Liver (tissue), 3 donors: Measurements from ENCODE around the gene DESI1.

ENCODE experiments used
- ATF3 ChIP-seq: IDR thresholded peaks from 2 replicates; pipeline ENCODE4 v1.6.1; 2016; ENCODE audit warnings: antibody characterized with exemption
- CTCF ChIP-seq: fragments of 150-350 bp; IDR thresholded peaks from 2 replicates; pipeline ENCODE4 v1.5.1; 2017; ENCODE audit warnings: improper control_type of control experiment, low read depth, low read length; ENCODE audit not compliant: missing input control
- EGR1 ChIP-seq, 2 donors: IDR thresholded peaks; 2 replicates each; pipeline ENCODE4 v1.6.1; 2016 to 2018; ENCODE audit warnings: antibody characterized with exemption in 2 of 2, low read depth in 2 of 2
- FOXA1 ChIP-seq: IDR thresholded peaks from 2 replicates; pipeline ENCODE4 v1.6.1; 2016; ENCODE audit warnings: antibody characterized with exemption
- HNF4G ChIP-seq: IDR thresholded peaks from 2 replicates; pipeline ENCODE4 v1.6.1; 2016; ENCODE audit warnings: antibody characterized with exemption
- RAD21 ChIP-seq, 2 donors: IDR thresholded peaks; 2 replicates each; pipeline ENCODE4 v1.6.1; 2016; ENCODE audit warnings: antibody characterized with exemption in 2 of 2, mild to moderate bottlenecking in 2 of 2
- REST ChIP-seq: IDR thresholded peaks from 2 replicates; pipeline ENCODE4 v1.6.1; 2016; ENCODE audit warnings: antibody characterized with exemption, mild to moderate bottlenecking
- TAF1 ChIP-seq: conservative IDR thresholded peaks from 2 replicates; pipeline ENCODE4 v1.6.1; 2016; ENCODE audit warnings: antibody characterized with exemption, mild to moderate bottlenecking
- TF ChIP-seq, protein P1 (sequence below): IDR thresholded peaks from 2 replicates; pipeline ENCODE4 v1.6.1; 2016; ENCODE audit warnings: antibody characterized with exemption
- donor health status: healthy.
- donor health status: healthy.

GRCh38 chr22:41595703-41596102, 25.1 kb downstream of the DESI1 start:
- TF ChIP-seq, protein P1, sequence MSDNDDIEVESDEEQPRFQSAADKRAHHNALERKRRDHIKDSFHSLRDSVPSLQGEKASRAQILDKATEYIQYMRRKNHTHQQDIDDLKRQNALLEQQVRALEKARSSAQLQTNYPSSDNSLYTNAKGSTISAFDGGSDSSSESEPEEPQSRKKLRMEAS = no peak
- TF ChIP-seq CTCF (no peak), REST (no peak), ATF3 (no peak), RAD21 (IDR thresholded peaks at IDR 0.05) (no peak), EGR1 (IDR thresholded peaks at IDR 0.05; ENCODE audit: low read depth in 2 of 2) (no peak), HNF4G (no peak), TAF1 (no peak), FOXA1 (no peak)
